Keratinocyte (primary cell): ENCODE results near the gene ATF7. TPM values are rescaled to one million over a fixed set of nuclear protein-coding genes. Genes with fewer than 3 reads are reported as not detected.

Experiments used
- DNase-seq: peaks from one replicate; pipeline ENCODE4 v3.0.0-alpha.2; 2011; ENCODE audit warnings: low read depth, missing footprints, low spot score
- FAIRE-seq: peaks from 2 replicates; lab custom pipeline; 2011; peaks lifted over from hg19 to GRCh38; lab: Jason Lieb, UNC
- H2AFZ ChIP-seq: 2 replicates; pipeline ENCODE4 v1.6.0; 2012; ENCODE audit warnings: low read length, control low read depth, inconsistent platforms; ENCODE audit not compliant: control insufficient read depth
- H3K27ac ChIP-seq: 2 replicates; pipeline ENCODE4 v1.5.1; 2011; ENCODE audit warnings: low read length; ENCODE audit not compliant: control insufficient read depth, insufficient read depth
- H3K27me3 ChIP-seq: 3 replicates; pipeline ENCODE4 v1.6.0; 2011; ENCODE audit warnings: low read length; ENCODE audit not compliant: control insufficient read depth, insufficient read depth; ENCODE audit errors: extremely low read depth
- H3K36me3 ChIP-seq, 2 experiments: 2 replicates in 1 of 2; 3 replicates in 1 of 2; pipeline ENCODE4 v1.5.1; 2011; ENCODE audit warnings: low read length in 2 of 2, mild to moderate bottlenecking in 1 of 2; ENCODE audit not compliant: control insufficient read depth in 2 of 2, insufficient read depth in 2 of 2; ENCODE audit errors: extremely low read depth in 1 of 2
- H3K4me1 ChIP-seq: 3 replicates; pipeline ENCODE4 v1.5.1; 2011; ENCODE audit warnings: low read length; ENCODE audit not compliant: control insufficient read depth, insufficient read depth; ENCODE audit errors: extremely low read depth
- H3K4me2 ChIP-seq: 3 replicates; pipeline ENCODE4 v1.6.0; 2011; ENCODE audit warnings: low read depth, low read length; ENCODE audit not compliant: control insufficient read depth, insufficient read depth; ENCODE audit errors: extremely low read depth
- H3K4me3 ChIP-seq, 3 experiments: fragments of 200-600 bp in 1 of 3; sonication (generic) in 1 of 3; 2 replicates in 2 of 3; 3 replicates in 1 of 3; pipeline ENCODE4 v1.5.1; 2011 to 2016; ENCODE audit warnings: low read length in 3 of 3, mild to moderate bottlenecking in 3 of 3, control low read depth in 2 of 3, inconsistent platforms in 1 of 3, low read depth in 1 of 3, mixed read lengths in 1 of 3, mixed run types in 1 of 3, moderate library complexity in 1 of 3; ENCODE audit not compliant: control insufficient read depth in 2 of 3, insufficient read depth in 2 of 3; ENCODE audit errors: extremely low read depth in 1 of 3
- H3K79me2 ChIP-seq: 2 replicates; pipeline ENCODE4 v1.6.0; 2012; ENCODE audit warnings: low read length; ENCODE audit not compliant: control insufficient read depth, insufficient read depth
- H3K9ac ChIP-seq: 3 replicates; pipeline ENCODE4 v1.6.0; 2011; ENCODE audit warnings: low read length; ENCODE audit not compliant: control insufficient read depth, insufficient read depth; ENCODE audit errors: extremely low read depth
- H3K9me1 ChIP-seq: 3 replicates; pipeline ENCODE4 v1.6.0; 2011; ENCODE audit warnings: low read length; ENCODE audit not compliant: control insufficient read depth, insufficient read depth; ENCODE audit errors: extremely low read depth
- H3K9me3 ChIP-seq: 2 replicates; pipeline ENCODE4 v1.5.1; 2012; ENCODE audit warnings: low read depth, low read length; ENCODE audit not compliant: control insufficient read depth
- H4K20me1 ChIP-seq: 3 replicates; pipeline ENCODE4 v1.6.0; 2011; ENCODE audit warnings: low read length; ENCODE audit not compliant: control insufficient read depth, insufficient read depth; ENCODE audit errors: extremely low read depth
- EZH2 ChIP-seq: IDR thresholded peaks from one replicate; pipeline ENCODE4 v1.6.1; 2012; ENCODE audit warnings: inconsistent platforms, mild to moderate bottlenecking, low read length, moderate library complexity
- dilution Hi-C: fragments of 300-500 bp; cut with MboI; formaldehyde crosslinking; loops from one replicate; pipeline ENCODE4 v1.7.0; 2020; ENCODE audit warnings: low sequenced_read_pairs; ENCODE audit not compliant: extremely low pct_ligation_motif_present
- polyA plus RNA-seq, 5 experiments: library from polyadenylated mRNA; depleted of rRNA in 3 of 5; stranded (reverse) in 3 of 5; stranded (forward) in 1 of 5; unstranded in 1 of 5; fragments of >200 nt; gene quantifications; 1 replicate in 1 of 5; 2 replicates in 3 of 5; 3 replicates in 1 of 5; pipeline versions ENCODE4 v1.2.1 to v1.2.3, GENCODE V29; 2011 to 2012; ENCODE audit warnings: missing spikeins in 2 of 5, low read depth in 1 of 5, low replicate concordance in 1 of 5
- TF ChIP-seq, protein P1 (sequence below), 3 experiments: IDR thresholded peaks in 1 of 3; conservative IDR thresholded peaks in 1 of 3; optimal IDR thresholded peaks in 1 of 3; 2 replicates in 2 of 3; 3 replicates in 1 of 3; pipeline versions ENCODE3 to v1.5.1; 2011; ENCODE audit warnings: low read length in 3 of 3, mild to moderate bottlenecking in 3 of 3, moderate library complexity in 2 of 3, control low read depth in 1 of 3, inconsistent platforms in 1 of 3; ENCODE audit not compliant: insufficient read depth in 2 of 3; ENCODE audit errors: extremely low read depth in 1 of 3

The ATF7 gene
- polyA plus RNA-seq, 1 donor (not counting 4 experiments of a cell fraction or from before 2014, with no cell fraction given) = 16.3 TPM

DNA sequence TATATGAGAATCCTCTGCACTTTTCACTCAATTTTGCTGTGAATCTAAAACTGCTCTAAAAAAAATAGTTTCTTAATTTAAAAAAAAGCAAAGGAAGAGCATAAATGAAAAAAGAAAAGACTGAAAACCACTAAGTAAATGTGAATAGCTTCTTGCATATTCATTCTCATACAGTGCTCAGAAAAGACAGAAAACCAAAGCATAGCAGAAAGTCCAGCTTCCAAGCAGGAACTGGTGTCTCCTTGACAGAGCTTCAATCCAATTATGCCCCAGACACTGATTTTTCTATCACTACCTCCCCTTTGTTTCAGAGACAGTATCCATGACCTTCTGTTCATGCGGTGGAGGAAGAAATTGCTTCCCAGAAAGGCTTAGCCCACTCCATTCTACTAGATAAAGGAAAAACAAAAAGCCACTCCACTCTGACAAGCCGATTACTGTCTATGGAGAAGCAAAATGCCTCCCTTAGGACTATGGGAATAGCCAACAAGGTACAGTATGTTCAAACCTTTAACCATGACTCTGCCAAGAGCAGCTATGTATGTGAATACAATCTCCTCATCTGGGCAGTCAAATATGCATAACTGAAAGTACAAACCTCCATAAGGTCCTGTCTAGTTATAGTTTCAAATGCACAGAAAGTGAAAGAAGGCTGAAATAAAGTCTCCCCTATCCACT lies 40.6 kb downstream of the ATF7 start:
- Histone ChIP-seq H3K36me3 (no peaks in the 10 kb centered on the region), H3K4me2 (no peak overlapping the region), H3K27me3 (no peaks in the 10 kb centered on the region), H3K27ac (no peak overlapping the region), H3K9ac (no peak overlapping the region), H3K79me2 (no peaks in the 10 kb centered on the region), H3K4me1 (no peaks in the 10 kb centered on the region), H2AFZ (no peak overlapping the region), H3K9me1 (no peaks in the 10 kb centered on the region), H4K20me1 (no peaks in the 10 kb centered on the region), H3K9me3 (no peaks in the 10 kb centered on the region), H3K4me3 (no peak overlapping the region)
- no peak for FAIRE-seq
- dilution Hi-C loops = no loop called here
- TF ChIP-seq, protein P1, sequence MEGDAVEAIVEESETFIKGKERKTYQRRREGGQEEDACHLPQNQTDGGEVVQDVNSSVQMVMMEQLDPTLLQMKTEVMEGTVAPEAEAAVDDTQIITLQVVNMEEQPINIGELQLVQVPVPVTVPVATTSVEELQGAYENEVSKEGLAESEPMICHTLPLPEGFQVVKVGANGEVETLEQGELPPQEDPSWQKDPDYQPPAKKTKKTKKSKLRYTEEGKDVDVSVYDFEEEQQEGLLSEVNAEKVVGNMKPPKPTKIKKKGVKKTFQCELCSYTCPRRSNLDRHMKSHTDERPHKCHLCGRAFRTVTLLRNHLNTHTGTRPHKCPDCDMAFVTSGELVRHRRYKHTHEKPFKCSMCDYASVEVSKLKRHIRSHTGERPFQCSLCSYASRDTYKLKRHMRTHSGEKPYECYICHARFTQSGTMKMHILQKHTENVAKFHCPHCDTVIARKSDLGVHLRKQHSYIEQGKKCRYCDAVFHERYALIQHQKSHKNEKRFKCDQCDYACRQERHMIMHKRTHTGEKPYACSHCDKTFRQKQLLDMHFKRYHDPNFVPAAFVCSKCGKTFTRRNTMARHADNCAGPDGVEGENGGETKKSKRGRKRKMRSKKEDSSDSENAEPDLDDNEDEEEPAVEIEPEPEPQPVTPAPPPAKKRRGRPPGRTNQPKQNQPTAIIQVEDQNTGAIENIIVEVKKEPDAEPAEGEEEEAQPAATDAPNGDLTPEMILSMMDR (optimal IDR thresholded peaks at IDR 0.05 in 1 of 3, IDR thresholded peaks at IDR 0.05 in 1 of 3, conservative IDR thresholded peaks at IDR 0.05 in 1 of 3; ENCODE audit: extremely low read depth in 1 of 3, insufficient read depth in 2 of 3, low read length in 3 of 3) = no peak
- no peak for TF ChIP-seq EZH2
- DNase-seq = no peak

GRCh38 chr12:53579545-53579955 lies 46.6 kb downstream of the ATF7 start:
- Histone ChIP-seq H4K20me1 (no peaks in the 10 kb centered on the region), H3K9me3 (no peaks in the 10 kb centered on the region), H2AFZ (no peak overlapping the region), H3K4me1 (peaks cover 13% of the 10 kb centered on the region), H3K79me2 (no peaks in the 10 kb centered on the region), H3K27ac (no peak overlapping the region), H3K27me3 (no peaks in the 10 kb centered on the region), H3K4me2 (no peak overlapping the region), H3K36me3 (peaks cover 0 to 1% of the 10 kb centered on the region in 2 experiments), H3K4me3 (no peak overlapping the region), H3K9ac (no peak overlapping the region), H3K9me1 (peaks cover 2% of the 10 kb centered on the region)
- DNase-seq = no peak
- FAIRE-seq = no peak
- TF ChIP-seq, protein P1 (optimal IDR thresholded peaks at IDR 0.05 in 1 of 3, IDR thresholded peaks at IDR 0.05 in 1 of 3, conservative IDR thresholded peaks at IDR 0.05 in 1 of 3; ENCODE audit: extremely low read depth in 1 of 3, insufficient read depth in 2 of 3, low read length in 3 of 3) = no peak
- no peak for TF ChIP-seq EZH2
- dilution Hi-C loops = no loop called here
